K562 (cell line): ENCODE results near the gene DENND6B. TPM values are rescaled to one million over a fixed set of nuclear protein-coding genes. Genes with fewer than 3 reads are reported as not detected.

Source experiments
- CEBPZ ChIP-seq: fragments of 150-350 bp; IDR thresholded peaks from 2 replicates; pipeline ENCODE4 v1.6.1; 2014; ENCODE audit warnings: low read depth, mild to moderate bottlenecking, low read length, borderline replicate concordance
- ELK1 ChIP-seq: sonication (generic); formaldehyde crosslinking; IDR thresholded peaks from 2 replicates; pipeline ENCODE4 v1.8.1; 2022; ENCODE audit warnings: missing genetic modification reagents
- FOXJ2 ChIP-seq: fragments of 200-800 bp; sonication (Bioruptor generic); IDR thresholded peaks from 2 replicates; pipeline ENCODE4 v1.6.1; 2016; ENCODE audit warnings: missing genetic modification characterization, missing compliant biosample characterization
- GATA2 ChIP-seq: sonication (generic); formaldehyde crosslinking; IDR thresholded peaks from 2 replicates; pipeline ENCODE4 v1.4.0; 2020; ENCODE audit warnings: mild to moderate bottlenecking, missing genetic modification reagents
- HDAC1 ChIP-seq, 2 experiments: fragments of 450-650 bp; IDR thresholded peaks; 2 replicates each; pipeline ENCODE4 v1.6.1; 2016 to 2017; ENCODE audit warnings: inconsistent platforms in 1 of 2, mild to moderate bottlenecking in 1 of 2, moderate library complexity in 1 of 2
- HMGN3 ChIP-seq: IDR thresholded peaks from 2 replicates; pipeline ENCODE4 v1.6.1; 2011; ENCODE audit warnings: borderline replicate concordance, low read depth, mild to moderate bottlenecking, mixed read lengths, low read length; ENCODE audit not compliant: insufficient read length; ENCODE audit errors: extremely low read depth
- HNRNPK ChIP-seq: fragments of 200-400 bp; formaldehyde crosslinking; IDR thresholded peaks from one replicate; pipeline ENCODE4 v1.6.1; 2018; ENCODE audit warnings: mild to moderate bottlenecking, low read depth, low read length; ENCODE audit not compliant: poor library complexity, severe bottlenecking
- LEF1 ChIP-seq: fragments of 450-650 bp; IDR thresholded peaks from 2 replicates; pipeline ENCODE4 v1.6.1; 2016; ENCODE audit warnings: mild to moderate bottlenecking
- MBD2 ChIP-seq: sonication (generic); IDR thresholded peaks from 2 replicates; pipeline ENCODE4 v1.6.1; 2016; ENCODE audit warnings: low read depth, borderline replicate concordance
- MNT ChIP-seq, 2 experiments: fragments of 450-650 bp; conservative IDR thresholded peaks; 2 replicates each; pipeline ENCODE4 v1.6.1; 2017; ENCODE audit warnings: mild to moderate bottlenecking in 2 of 2, moderate library complexity in 2 of 2
- TBL1XR1 ChIP-seq, 2 experiments: IDR thresholded peaks; 2 replicates each; pipeline ENCODE4 v1.6.1; 2012; ENCODE audit warnings: improper control_type of control experiment in 2 of 2, low read length in 2 of 2, mild to moderate bottlenecking in 1 of 2
- TEAD1 ChIP-seq, 2 experiments: fragments of 450-650 bp in 1 of 2; sonication (generic) in 1 of 2; formaldehyde crosslinking; IDR thresholded peaks; 2 replicates each; pipeline versions ENCODE4 v1.4.0 to v1.8.0; 2020 to 2022; ENCODE audit warnings: mild to moderate bottlenecking in 2 of 2, missing genetic modification reagents in 1 of 2
- UBTF ChIP-seq, 2 experiments: IDR thresholded peaks; 2 replicates each; pipeline ENCODE4 v1.6.1; 2012; ENCODE audit warnings: improper control_type of control experiment in 2 of 2, low read depth in 2 of 2, low read length in 2 of 2, borderline replicate concordance in 1 of 2
- ZBTB1 ChIP-seq: sonication (generic); formaldehyde crosslinking; IDR thresholded peaks from 2 replicates; pipeline ENCODE4 v1.8.1; 2023; ENCODE audit warnings: missing genetic modification reagents, low read depth, mild to moderate bottlenecking, borderline replicate concordance
- ZBTB7A ChIP-seq: IDR thresholded peaks from 2 replicates; pipeline ENCODE4 v1.6.1; 2011; ENCODE audit warnings: low read depth, mild to moderate bottlenecking, low read length, moderate library complexity, borderline replicate concordance; ENCODE audit not compliant: control insufficient read depth
- polyA plus RNA-seq, 8 experiments: library from polyadenylated mRNA; depleted of rRNA in 4 of 8; stranded (reverse) in 5 of 8; unstranded in 3 of 8; fragments of >200 nt; fragmentation: Nextera tagmentation in 2 of 8; fragmentation: Illumina TruSeq in 1 of 8; extraction: Ambion mirVana in 2 of 8; extraction: Trizol in 1 of 8; gene quantifications; 2 replicates each; pipeline versions ENCODE4 v1.2.1 to v1.2.3, GENCODE V29; 2011 to 2014; ENCODE audit warnings: inconsistent platforms in 1 of 8, missing spikeins in 1 of 8
- total RNA-seq, 7 experiments: library from RNA; depleted of rRNA in 6 of 7; stranded (reverse); fragments of >200 nt in 6 of 7; fragmentation: Illumina TruSeq in 2 of 7; extraction: Trizol in 2 of 7; gene quantifications; 2 replicates each; pipeline versions ENCODE4 v1.2.1 to v1.2.3, GENCODE V29; 2011 to 2021; ENCODE audit warnings: low replicate concordance in 1 of 7

Gene DENND6B
- total and polyA plus RNA-seq, 9 of the 15 experiments (the other 6 are each of a cell fraction or from before 2014, with no cell fraction given): 0.07 to 3.7 (median 1.5) TPM

- TF ChIP-seq MNT (conservative IDR thresholded peaks at IDR 0.05) (peak in 1 of 2 experiments; percentile 67; a peak in 2 of 4 replicates), MBD2 (0 out of 2 replicates have a peak, but pooled peaks have one; percentile 38), TEAD1 (CRISPR knock-in tag; IDR thresholded peaks at IDR 0.05) (no peak), HDAC1 (IDR thresholded peaks at IDR 0.05) (peak in 1 of 2 experiments; percentile 73; a peak in 2 of 4 replicates), HNRNPK (no peak), GATA2 (peak; percentile 70; the same call in 1 of the 2 replicates), UBTF (IDR thresholded peaks at IDR 0.05; ENCODE audit: borderline replicate concordance in 1 of 2, low read depth in 2 of 2, low read length in 2 of 2) (0 out of 4 replicates have a peak, but pooled peaks of 1 of the 2 experiments have one; percentile 46), CEBPZ (no peak), ZBTB7A (peak; percentile 97), FOXJ2 (no peak), TBL1XR1 (IDR thresholded peaks at IDR 0.05; ENCODE audit: low read length in 2 of 2) (no peak), HMGN3 (peak; percentile 67), ZBTB1 (CRISPR knock-in tag) (no peak), LEF1 (0 out of 2 replicates have a peak, but pooled peaks have one; percentile 38), ELK1 (no peak)
These were observed 8.0 kb downstream of the DENND6B start (continued) for GRCh38 chr22:50318698-50319411.
